Heart left ventricle (tissue), 16 donors: ENCODE measurements around the gene LTBP4. TPM values are rescaled to one million over a fixed set of nuclear protein-coding genes. Genes with fewer than 3 reads are reported as not detected.

Experiments
- ATAC-seq, 4 donors: fragments of 200-7000 bp; cut with Tn5 transposase; one replicate each; pipeline ENCODE4 v1.9.1; 2020 to 2022; ENCODE audit warnings: moderate library complexity in 4 of 4, mild to moderate bottlenecking in 3 of 4, moderate number of reproducible peaks in 1 of 4
- DNase-seq, 5 donors: peaks; one replicate each; pipeline ENCODE4 v3.0.0-alpha.2; 2020
- H3K27ac ChIP-seq, 12 donors: fragments of 200-600 bp; sonication (generic) in 4 of 12; one replicate each; pipeline versions ENCODE4 v1.5.0 to v1.8.0; 2016 to 2022; ENCODE audit warnings: mild to moderate bottlenecking in 2 of 12
- H3K27me3 ChIP-seq, 9 donors: fragments of 200-600 bp; sonication (generic) in 2 of 9; one replicate each; pipeline versions ENCODE4 v1.5.1 to v1.8.0; 2016 to 2022; ENCODE audit warnings: mild to moderate bottlenecking in 3 of 9
- H3K36me3 ChIP-seq, 9 donors: fragments of 200-600 bp; sonication (generic) in 2 of 9; one replicate each; pipeline versions ENCODE4 v1.5.0 to v1.8.0; 2018 to 2022; ENCODE audit warnings: mild to moderate bottlenecking in 2 of 9
- H3K4me1 ChIP-seq, 12 donors: fragments of 200-600 bp; sonication (generic) in 4 of 12; one replicate each; pipeline versions ENCODE4 v1.5.0 to v1.8.0; 2016 to 2022; ENCODE audit warnings: mild to moderate bottlenecking in 3 of 12
- H3K4me3 ChIP-seq, 12 donors: fragments of 200-600 bp; sonication (generic) in 4 of 12; one replicate each; pipeline versions ENCODE4 v1.5.0 to v1.8.0; 2017 to 2022; ENCODE audit warnings: mild to moderate bottlenecking in 9 of 12, moderate library complexity in 4 of 12
- H3K9me3 ChIP-seq, 12 donors: fragments of 200-600 bp; sonication (generic) in 4 of 12; one replicate each; pipeline versions ENCODE4 v1.5.0 to v1.8.0; 2016 to 2022; ENCODE audit warnings: mild to moderate bottlenecking in 1 of 12
- CTCF ChIP-seq, 12 donors: fragments of 200-600 bp; sonication (generic) in 4 of 12; IDR thresholded peaks; one replicate each; pipeline versions ENCODE4 v1.5.0 to v1.8.0; 2018 to 2022; ENCODE audit warnings: antibody characterized with exemption in 12 of 12, mild to moderate bottlenecking in 5 of 12
- POLR2A ChIP-seq, 2 donors: fragments of 450-650 bp; IDR thresholded peaks; one replicate each; pipeline ENCODE4 v1.6.1; 2017; ENCODE audit warnings: antibody characterized with exemption in 2 of 2, mild to moderate bottlenecking in 2 of 2, moderate library complexity in 2 of 2
- WGBS, 4 donors: extraction: QIAGEN DNeasy Blood & Tissue Kit in 2 of 4; methylation state at CpG; one replicate each; pipeline versions ENCODE4 v1.1.5 to v1.1.7; 2013 to 2018; 5-methylcytosine and 5-hydroxymethylcytosine counted together
- intact Hi-C, 10 donors: fragments of 100-400 bp; cut with DNase I; formaldehyde crosslinking; loops; one replicate each; pipeline versions ENCODE4 v1.11.1 to v1.14.2; 2022
- polyA plus RNA-seq, 2 donors: library from polyadenylated mRNA; stranded (reverse); fragments of 200-250 nt; gene quantifications; one replicate each; pipeline ENCODE4 v1.2.3, GENCODE V29; 2013
- total RNA-seq, 9 donors: library from RNA; depleted of rRNA in 2 of 9; stranded (reverse); fragments of >200 nt in 2 of 9; fragmentation: NEBNext Ultra II Directional in 3 of 9; extraction: Animal tissue kit (Norgen Biotek cat#: 25700) in 3 of 9; gene quantifications; one replicate each; pipeline versions ENCODE4 v1.1.0 to v1.2.4, GENCODE V29; 2016 to 2023
- donor health status: ischemic (EF 13 %, LVEDD 7.1; RV severe dilation, severe dysfunction).
- donor health status: healthy with polysubstance abuse.
- donor health status: DM: no; HTN: yes; CAD: no.
- donor health status: DM: no; HTN: no; CAD: no.
- donor health status: ischemic (EF 25% LVEDD 6.9; RV normal size, moderate dysfunction).
- donor health status: ischemic (EF 25% LVEDD 5.7; RV mildly dilated, moderate dysfunction).
- donor health status: healthy.
- donor health status: DM: yes; HTN: yes; CAD: no.
- donor health status: ischemic (EF 35%, LVEDD 5.7; RV mildly dilated, moderate dysfunction).
- donor health status: nonischemic (EF 11% LVEDD 7.7; RV severe dilation, severe dysfunction).
- donor health status: DM: yes; HTN: yes; CAD: no.
- donor health status: PGD.
- donor health status: ischemic (EF 29% LVEDD 5.4; RV normal size, mild dysfunction).
- donor health status: nonischemic (EF 23%, LVEDD 6.1; RV moderate dilation, normal function).

LTBP4 gene
- total and polyA plus RNA-seq, 11 donors, result 95.0 to 319 (median 172) TPM

GRCh38 chr19:40632311-40633036 lies 31.3 kb downstream of the LTBP4 start:
- Histone ChIP-seq H3K36me3 (peaks cover 0 to 37% (median 11%) of the 10 kb centered on the region in 9 donors), H3K4me3 (no peak overlapping the region), H3K27ac (no peak overlapping the region), H3K9me3 (no peaks in the 10 kb centered on the region), H3K27me3 (no peaks in the 10 kb centered on the region), H3K4me1 (peaks cover 0 to 19% (median 7%) of the 10 kb centered on the region in 12 donors)
- WGBS, 4 donors, result 79 to 89% (median 84%) methylated on average over 3 of the region's 3 CpGs
- DNase-seq (no peak), ATAC-seq (no peak)
- intact Hi-C loops, result loop anchor here in 6 of 10 donors (5.0 to 10.0 kb wide), 5 partner anchors 88 to 328 kb away; no protein-coding TSS in a partner anchor
- TF ChIP-seq CTCF (IDR thresholded peaks at IDR 0.05) (no peak), POLR2A (IDR thresholded peaks at IDR 0.05) (no peak)

GRCh38 chr19:40633207-40633606 lies 32.0 kb downstream of the LTBP4 start:
- TF ChIP-seq POLR2A (IDR thresholded peaks at IDR 0.05) (no peak), CTCF (IDR thresholded peaks at IDR 0.05) (no peak)
- Histone ChIP-seq H3K9me3 (no peaks in the 10 kb centered on the region), H3K4me3 (no peak overlapping the region), H3K27ac (no peak overlapping the region), H3K27me3 (no peaks in the 10 kb centered on the region), H3K36me3 (peaks cover 0 to 30% (median 11%) of the 10 kb centered on the region in 9 donors), H3K4me1 (peaks cover 0 to 19% (median 7%) of the 10 kb centered on the region in 12 donors)
- 88 to 92% (median 90%) methylated on average over 5 of the region's 5 CpGs for WGBS, 4 donors
- DNase-seq (no peak), ATAC-seq (no peak)
- intact Hi-C loops, result loop anchor here in 6 of 10 donors (5.0 to 10.0 kb wide), 5 partner anchors 88 to 328 kb away; no protein-coding TSS in a partner anchor

- Histone ChIP-seq H3K27ac (no peak overlapping the region), H3K36me3 (no peaks in the 10 kb centered on the region), H3K4me1 (peaks cover 0 to 37% (median 11%) of the 10 kb centered on the region in 12 donors), H3K27me3 (no peaks in the 10 kb centered on the region), H3K4me3 (no peak overlapping the region), H3K9me3 (no peaks in the 10 kb centered on the region)
- TF ChIP-seq CTCF (IDR thresholded peaks at IDR 0.05), result no peak
- TF ChIP-seq POLR2A (IDR thresholded peaks at IDR 0.05), result no peak
- ATAC-seq, result no peak
- WGBS, 4 donors, result 74 to 90% (median 85%) methylated on average over 1 of the region's 1 CpG
- intact Hi-C loops, result loop anchor here in 5 of 10 donors (5.0 to 10.0 kb wide), 5 partner anchors 36 to 334 kb away; partner anchors contain the start of gene LTBP4 (in 1 of the 5)
- no peak for DNase-seq
Measured at GRCh38 chr19:40638327-40638726, 37.2 kb downstream of the LTBP4 start.

- DNase-seq, result peak in 1 of 5 donors; percentile 42
- H3K36me3 ChIP-seq, result no peaks in the 10 kb centered on the region
- no peaks in the 10 kb centered on the region for H3K27me3 ChIP-seq
- peaks cover 0 to 27% (median 7%) of the 10 kb centered on the region in 12 donors for H3K4me1 ChIP-seq
- peak overlapping the region in 4 of 12 donors; percentile 62 to 85 (median 74) for H3K27ac ChIP-seq
- 75 to 85% (median 84%) methylated on average over 6 of the region's 6 CpGs for WGBS, 4 donors
- TF ChIP-seq CTCF (IDR thresholded peaks at IDR 0.05) (no peak), POLR2A (IDR thresholded peaks at IDR 0.05) (no peak)
- peak in 3 of 4 donors; percentile 10 to 41 (median 41) for ATAC-seq
- no peaks in the 10 kb centered on the region for H3K9me3 ChIP-seq
- H3K4me3 ChIP-seq, result no peak overlapping the region
- intact Hi-C loops, result loop anchor here in 5 of 10 donors (5.0 to 10.0 kb wide), 5 partner anchors 37 to 335 kb away; partner anchors contain the start of gene LTBP4 (in 1 of the 5)
Measured at GRCh38 chr19:40639638-40639982, 38.4 kb downstream of the LTBP4 start.
